HL-60 (cell line): ENCODE measurements around the gene MROH7.

ENCODE experiments used
- DNase-seq, 2 experiments: peaks; one replicate each; pipeline ENCODE4 v3.0.0-alpha.2; 2010 to 2020; ENCODE audit warnings: low read depth in 1 of 2, low spot score in 1 of 2
- H3K27ac ChIP-seq: fragments of 250-450 bp; sonication (Bioruptor Pico); replicated peaks from 2 replicates; pipeline ENCODE4 v1.5.1; 2020; ENCODE audit warnings: mild to moderate bottlenecking, moderate library complexity
- H3K27me3 ChIP-seq: fragments of 250-450 bp; sonication (Bioruptor Pico); 2 replicates; pipeline ENCODE4 v1.5.1; 2021; ENCODE audit warnings: mild to moderate bottlenecking, moderate library complexity; ENCODE audit not compliant: insufficient read depth, poor library complexity, severe bottlenecking
- H3K4me3 ChIP-seq: replicated peaks from 2 replicates; pipeline ENCODE4 v1.5.1; 2011; ENCODE audit warnings: mild to moderate bottlenecking, control low read depth, low read length; ENCODE audit not compliant: insufficient read depth
- CTCF ChIP-seq: IDR thresholded peaks from one replicate; pipeline ENCODE4 v1.5.1; 2011; ENCODE audit warnings: low read length, control low read depth, inconsistent platforms; ENCODE audit not compliant: insufficient read depth
- GABPA ChIP-seq: IDR thresholded peaks from 2 replicates; pipeline ENCODE4 v1.6.1; 2012; ENCODE audit warnings: low read depth
- POLR2AphosphoS5 ChIP-seq: IDR thresholded peaks from 2 replicates; pipeline ENCODE4 v1.6.1; 2012; ENCODE audit warnings: low read depth
- REST ChIP-seq: IDR thresholded peaks from 2 replicates; pipeline ENCODE4 v1.6.1; 2012; ENCODE audit warnings: low read depth; ENCODE audit not compliant: insufficient replicate concordance
- SPI1 ChIP-seq: IDR thresholded peaks from 2 replicates; pipeline ENCODE4 v1.6.1; 2012; ENCODE audit warnings: low read depth, mild to moderate bottlenecking, borderline replicate concordance

The MROH7 gene

DNA sequence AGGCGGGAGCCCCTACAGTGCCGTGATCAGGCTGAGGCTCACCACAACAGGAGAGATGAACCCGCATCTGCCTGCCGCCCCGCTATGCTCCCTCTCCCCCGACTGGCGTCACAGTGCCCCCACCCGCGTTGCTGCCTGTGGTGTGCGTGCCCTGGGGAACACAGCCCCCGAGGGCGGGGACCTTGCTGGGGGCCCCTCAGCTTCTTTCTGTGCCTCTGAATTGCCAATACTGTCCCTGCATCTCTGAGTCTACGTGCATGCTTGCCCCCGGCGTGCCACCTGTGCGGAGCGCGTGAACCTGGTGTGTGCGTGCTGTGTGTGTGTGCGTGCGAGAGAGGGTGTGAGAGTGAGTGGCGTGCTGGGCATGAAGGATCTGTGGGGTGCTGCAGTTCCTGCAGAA lies 112.5 kb downstream of the MROH7 start:
- TF ChIP-seq CTCF (no peak), REST (no peak), SPI1 (no peak), GABPA (no peak), POLR2AphosphoS5 (no peak)
- Histone ChIP-seq H3K27ac (no peak overlapping the region), H3K27me3 (no peaks in the 10 kb centered on the region), H3K4me3 (no peak overlapping the region)
- DNase-seq = no peak

- Histone ChIP-seq H3K27me3 (no peaks in the 10 kb centered on the region), H3K4me3 (no peak overlapping the region), H3K27ac (no peak overlapping the region)
- TF ChIP-seq REST = no peak
- TF ChIP-seq GABPA = no peak
- TF ChIP-seq CTCF = no peak
- TF ChIP-seq POLR2AphosphoS5 = no peak
- no peak for TF ChIP-seq SPI1
- no peak for DNase-seq
Measured at GRCh38 chr1:54754486-54755285, 113.1 kb downstream of the MROH7 start.

- no peak overlapping the region for H3K4me3 ChIP-seq
- H3K27ac ChIP-seq = no peak overlapping the region
- DNase-seq = no peak
- no peaks in the 10 kb centered on the region for H3K27me3 ChIP-seq
- no peak for TF ChIP-seq POLR2AphosphoS5
- no peak for TF ChIP-seq GABPA
- TF ChIP-seq REST = no peak
- TF ChIP-seq SPI1 = no peak
- TF ChIP-seq CTCF = no peak
Measured at GRCh38 chr1:54757833-54758232, 116.2 kb downstream of the MROH7 start.
